Transverse colon (tissue), 4 donors: ENCODE results near the gene ZNF652. TPM values are rescaled to one million over a fixed set of nuclear protein-coding genes. Genes with fewer than 3 reads are reported as not detected.

Experiments
- DNase-seq: peaks from one replicate; pipeline ENCODE4 v3.0.0-alpha.2; 2019
- H3K27ac ChIP-seq, 4 donors: fragments of 200-600 bp; sonication (generic); 2 replicates each; pipeline ENCODE4 v1.5.1; 2016 to 2018; ENCODE audit warnings: inconsistent platforms in 4 of 4
- H3K27me3 ChIP-seq: fragments of 200-600 bp; sonication (generic); 2 replicates; pipeline ENCODE4 v1.5.1; 2017; ENCODE audit warnings: inconsistent platforms
- H3K36me3 ChIP-seq, 4 donors: fragments of 200-600 bp; sonication (generic); 2 replicates each; pipeline ENCODE4 v1.5.1; 2017 to 2019; ENCODE audit warnings: inconsistent platforms in 4 of 4
- H3K4me1 ChIP-seq, 4 donors: fragments of 200-600 bp; sonication (generic); 2 replicates each; pipeline ENCODE4 v1.5.1; 2017 to 2020; ENCODE audit warnings: inconsistent platforms in 4 of 4
- H3K4me3 ChIP-seq, 4 donors: fragments of 200-600 bp; sonication (generic); 1 replicate in 1 of 4; 2 replicates in 3 of 4; pipeline versions ENCODE4 v1.5.1 to v1.6.1; 2017 to 2019; ENCODE audit warnings: inconsistent platforms in 4 of 4
- H3K9me3 ChIP-seq, 2 donors: fragments of 200-600 bp; sonication (generic); 2 replicates each; pipeline ENCODE4 v1.5.1; 2017 to 2019; ENCODE audit warnings: inconsistent platforms in 2 of 2
- EP300 ChIP-seq: sonication (generic); formaldehyde crosslinking; IDR thresholded peaks from one replicate; pipeline ENCODE4 v1.6.1; 2017; ENCODE audit warnings: antibody characterized with exemption, low read depth
- POLR2A ChIP-seq: fragments of 450-650 bp; IDR thresholded peaks from one replicate; pipeline ENCODE4 v1.6.1; 2016; ENCODE audit warnings: antibody characterized with exemption, mild to moderate bottlenecking, moderate library complexity
- POLR2AphosphoS5 ChIP-seq, 3 donors: sonication (generic); formaldehyde crosslinking; IDR thresholded peaks; one replicate each; pipeline ENCODE4 v1.6.1; 2016; ENCODE audit warnings: antibody characterized with exemption in 3 of 3
- WGBS, 2 donors: methylation state at CpG; one replicate each; pipeline ENCODE4 v1.1.5; 2018; ENCODE audit warnings: low coverage in 1 of 2; 5-methylcytosine and 5-hydroxymethylcytosine counted together
- in situ Hi-C, 4 donors: fragments of 200-750 bp; cut with MboI; loops; one replicate each; pipeline versions ENCODE4 v1.15.0 to v1.15.1; 2017; ENCODE audit warnings: low sequenced_read_pairs in 3 of 4, low pct_ligation_motif_present in 1 of 4, low pct_unique_long_range_greater_than_20kb in 1 of 4
- intact Hi-C: fragments of 100-400 bp; cut with DNase I; formaldehyde crosslinking; loops from one replicate; pipeline ENCODE4 v1.15.1; 2023; ENCODE audit warnings: low total_unique reads
- total RNA-seq, 4 donors: library from RNA; depleted of rRNA; stranded (reverse); fragments of >200 nt; gene quantifications; one replicate each; pipeline ENCODE4 v1.1.0, GENCODE V29; 2016
- TF ChIP-seq, protein P1 (sequence below), 5 experiments: fragments of 200-600 bp in 3 of 5; fragments of 450-650 bp in 2 of 5; sonication (generic) in 3 of 5; IDR thresholded peaks; 1 replicate in 2 of 5; 2 replicates in 3 of 5; pipeline ENCODE4 v1.5.1; 2016 to 2017; ENCODE audit warnings: antibody characterized with exemption in 5 of 5, inconsistent platforms in 3 of 5, mild to moderate bottlenecking in 2 of 5, moderate library complexity in 1 of 5

ZNF652 gene
- total RNA-seq, 4 donors from 2014 or later, result 25.8 to 55.6 (median 50.2) TPM

- H3K36me3 ChIP-seq, result no peaks in the 10 kb centered on the region
- DNase-seq, result no peak
- H3K4me1 ChIP-seq, result no peaks in the 10 kb centered on the region
- no peak overlapping the region for H3K27ac ChIP-seq
- TF ChIP-seq, protein P1, sequence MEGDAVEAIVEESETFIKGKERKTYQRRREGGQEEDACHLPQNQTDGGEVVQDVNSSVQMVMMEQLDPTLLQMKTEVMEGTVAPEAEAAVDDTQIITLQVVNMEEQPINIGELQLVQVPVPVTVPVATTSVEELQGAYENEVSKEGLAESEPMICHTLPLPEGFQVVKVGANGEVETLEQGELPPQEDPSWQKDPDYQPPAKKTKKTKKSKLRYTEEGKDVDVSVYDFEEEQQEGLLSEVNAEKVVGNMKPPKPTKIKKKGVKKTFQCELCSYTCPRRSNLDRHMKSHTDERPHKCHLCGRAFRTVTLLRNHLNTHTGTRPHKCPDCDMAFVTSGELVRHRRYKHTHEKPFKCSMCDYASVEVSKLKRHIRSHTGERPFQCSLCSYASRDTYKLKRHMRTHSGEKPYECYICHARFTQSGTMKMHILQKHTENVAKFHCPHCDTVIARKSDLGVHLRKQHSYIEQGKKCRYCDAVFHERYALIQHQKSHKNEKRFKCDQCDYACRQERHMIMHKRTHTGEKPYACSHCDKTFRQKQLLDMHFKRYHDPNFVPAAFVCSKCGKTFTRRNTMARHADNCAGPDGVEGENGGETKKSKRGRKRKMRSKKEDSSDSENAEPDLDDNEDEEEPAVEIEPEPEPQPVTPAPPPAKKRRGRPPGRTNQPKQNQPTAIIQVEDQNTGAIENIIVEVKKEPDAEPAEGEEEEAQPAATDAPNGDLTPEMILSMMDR (IDR thresholded peaks at IDR 0.05), result no peak
- no peak for TF ChIP-seq EP300
- TF ChIP-seq POLR2A, result no peak
- no peak for TF ChIP-seq POLR2AphosphoS5 (IDR thresholded peaks at IDR 0.05)
- intact Hi-C loops (no loop called here), in situ Hi-C loops (no loop called here)
- WGBS, 2 donors, result 66 to 91% methylated on average over 6 to 7 of the region's 7 CpGs
- no peaks in the 10 kb centered on the region for H3K9me3 ChIP-seq
- no peaks in the 10 kb centered on the region for H3K27me3 ChIP-seq
- no peak overlapping the region for H3K4me3 ChIP-seq
These were observed 10.4 kb upstream of the ZNF652 start for GRCh38 chr17:49372425-49372824.

DNA sequence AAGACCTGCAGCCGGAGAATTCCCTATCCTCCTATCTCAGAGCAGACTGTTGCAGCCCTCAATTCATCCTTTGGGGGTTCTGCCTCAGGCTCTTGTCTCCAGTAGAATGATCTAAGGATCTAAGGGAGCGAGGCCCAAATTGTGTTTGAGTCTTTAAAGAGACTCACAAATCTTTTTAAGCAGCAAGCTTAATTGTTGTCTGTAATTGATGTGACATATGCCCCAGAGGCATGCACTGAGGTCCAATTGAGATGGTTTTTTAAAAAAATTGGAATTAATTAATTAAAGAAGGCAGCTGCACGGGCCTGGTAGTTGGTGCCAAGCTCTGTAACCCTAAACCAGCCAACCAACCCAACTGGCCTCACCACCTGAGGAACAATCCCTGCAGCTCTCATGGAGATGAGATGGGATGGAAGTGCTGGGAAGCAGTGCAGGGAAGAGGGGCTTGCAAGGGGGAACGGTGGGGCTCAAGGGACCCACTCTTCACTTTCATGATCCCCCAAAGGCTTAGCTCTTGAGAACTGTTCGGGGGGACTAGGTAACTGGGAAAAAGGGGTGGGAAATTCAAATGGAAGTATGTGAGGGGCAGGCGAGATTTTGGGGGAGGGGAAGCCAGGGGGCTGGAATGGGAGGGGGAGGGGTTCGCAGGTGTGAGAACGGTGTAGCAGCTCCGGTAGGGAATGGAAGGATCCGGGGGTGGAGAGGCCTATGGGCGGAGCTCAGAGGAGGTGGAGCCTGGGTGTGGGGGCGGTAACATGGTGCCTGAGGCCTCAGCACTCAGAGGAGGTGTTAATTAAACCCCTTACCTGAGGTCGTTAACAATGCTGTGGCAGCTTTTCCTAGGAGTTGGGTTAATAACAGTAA lies 9.2 kb upstream of the ZNF652 start:
- Histone ChIP-seq H3K4me3 (no peak overlapping the region), H3K27ac (no peak overlapping the region), H3K36me3 (no peaks in the 10 kb centered on the region), H3K4me1 (no peaks in the 10 kb centered on the region), H3K9me3 (no peaks in the 10 kb centered on the region), H3K27me3 (no peaks in the 10 kb centered on the region)
- WGBS, 2 donors, result 58 to 67% methylated on average over 3 to 13 of the region's 13 CpGs
- no peak for DNase-seq
- TF ChIP-seq POLR2AphosphoS5 (IDR thresholded peaks at IDR 0.05) (no peak), EP300 (no peak)
- TF ChIP-seq, protein P1 (IDR thresholded peaks at IDR 0.05), result no peak
- in situ Hi-C loops (no loop called here), intact Hi-C loops (no loop called here)

DNA sequence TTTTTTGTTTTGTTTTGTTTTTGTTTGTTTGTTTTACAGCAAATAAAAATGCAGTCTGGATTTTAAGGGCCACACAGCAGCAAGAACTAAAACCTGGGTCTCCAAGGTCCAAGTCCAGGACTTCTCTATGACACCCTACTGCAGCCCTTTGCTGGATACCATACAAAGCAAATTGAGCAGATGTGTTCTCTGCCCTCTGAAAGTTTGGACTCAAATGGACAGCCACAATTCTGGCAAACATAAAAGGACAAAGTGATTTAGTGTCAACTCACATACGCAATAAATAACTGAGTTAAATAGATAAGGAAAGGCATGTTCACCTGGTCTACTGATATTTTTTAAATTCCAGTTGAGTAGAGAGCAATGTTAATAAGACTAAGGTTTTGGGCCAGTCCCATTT lies 7.7 kb upstream of the ZNF652 start:
- 93 to 100% methylated on average over 1 of the region's 1 CpG for WGBS, 2 donors
- no peak overlapping the region for H3K4me3 ChIP-seq
- H3K27ac ChIP-seq, result no peak overlapping the region
- TF ChIP-seq POLR2AphosphoS5 (IDR thresholded peaks at IDR 0.05), result no peak
- no peak for TF ChIP-seq POLR2A
- TF ChIP-seq EP300, result no peak
- intact Hi-C loops, result no loop called here
- no peaks in the 10 kb centered on the region for H3K9me3 ChIP-seq
- no peak for DNase-seq
- H3K27me3 ChIP-seq, result no peaks in the 10 kb centered on the region
- in situ Hi-C loops, result no loop called here
- no peaks in the 10 kb centered on the region for H3K4me1 ChIP-seq
- no peaks in the 10 kb centered on the region for H3K36me3 ChIP-seq

- DNase-seq, result no peak
- H3K4me1 ChIP-seq, result no peaks in the 10 kb centered on the region
- H3K4me3 ChIP-seq, result no peak overlapping the region
- TF ChIP-seq POLR2AphosphoS5 (IDR thresholded peaks at IDR 0.05), result no peak
- no peak for TF ChIP-seq EP300
- no peak for TF ChIP-seq POLR2A
- TF ChIP-seq, protein P1 (IDR thresholded peaks at IDR 0.05), result no peak
- in situ Hi-C loops, result no loop called here
- intact Hi-C loops, result no loop called here
- H3K27ac ChIP-seq, result no peak overlapping the region
- H3K36me3 ChIP-seq, result no peaks in the 10 kb centered on the region
- H3K27me3 ChIP-seq, result no peaks in the 10 kb centered on the region
- no peaks in the 10 kb centered on the region for H3K9me3 ChIP-seq
- 79% methylated on average over 1 of the region's 1 CpG; no CpG with 5 or more reads in 1 of the 2 donors for WGBS, 2 donors
These were observed 7.0 kb upstream of the ZNF652 start for GRCh38 chr17:49369089-49369488.
